Activated CD4-positive, alpha-beta T cell treated with anti-CD3 and anti-CD28 coated beads, Interleukin-2, Interleukin-4, amounts not matched to agents 100 ng/mL and 50 ng/mL, durations not matched to agents 16 hours and 8 hours (primary cell): ENCODE results near the gene UTF1.

Experiments
- DNase-seq: peaks from one replicate; pipeline ENCODE4 v3.0.0-alpha.2; 2020; ENCODE audit warnings: low spot score

UTF1 gene

DNA sequence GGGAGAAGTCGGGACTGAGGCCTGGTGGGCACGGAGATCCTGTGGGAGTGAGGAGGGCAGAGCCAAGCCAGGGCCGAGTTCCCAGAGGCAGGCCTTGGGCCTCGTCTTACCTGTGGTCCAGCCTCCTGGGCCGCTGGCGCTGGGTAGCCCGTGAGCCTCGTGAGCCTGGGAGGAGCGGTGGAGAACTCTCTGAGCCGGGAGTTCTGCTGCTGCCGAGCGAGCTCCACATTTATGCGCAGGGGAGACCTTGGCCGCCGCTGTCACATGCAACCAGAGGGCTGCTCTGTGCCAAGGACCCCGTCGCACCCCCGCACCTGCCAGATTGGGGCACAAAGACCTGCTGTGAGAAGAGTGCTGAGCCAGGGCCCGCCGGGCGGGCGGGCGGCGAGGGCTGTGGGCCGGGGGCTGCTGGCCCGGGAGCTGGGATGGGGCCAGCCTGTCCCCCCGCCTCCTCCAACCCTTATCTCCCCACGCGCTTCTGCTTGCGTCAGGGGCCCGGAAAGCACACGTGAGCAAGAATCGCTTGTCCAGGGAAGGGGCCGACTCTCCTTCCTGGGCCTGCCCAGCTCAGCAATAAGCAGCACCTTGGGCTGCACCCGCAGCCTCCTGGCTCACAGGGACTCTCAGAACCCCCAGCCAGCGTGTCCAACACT, 17.8 kb downstream of the UTF1 start:
- DNase-seq: no peak

DNA sequence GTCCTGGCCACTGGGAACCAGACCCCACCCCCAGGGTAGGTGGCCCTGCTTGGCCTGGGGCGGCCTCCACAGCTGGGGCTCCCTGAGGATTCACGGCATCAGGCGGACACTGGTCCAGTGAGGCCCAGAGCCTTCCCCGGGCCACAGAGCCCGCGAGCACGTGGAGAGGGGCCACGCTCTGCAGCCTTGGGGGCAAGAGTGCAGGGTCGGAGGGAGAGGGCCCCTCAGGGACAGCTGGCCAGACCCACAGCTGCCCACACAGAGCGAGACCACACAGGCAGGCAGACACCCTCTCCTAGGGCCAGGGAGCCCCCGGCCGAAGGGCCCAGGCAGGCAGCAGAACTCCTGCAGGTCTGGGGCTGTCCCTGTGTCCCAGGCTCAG, 18.3 kb downstream of the UTF1 start:
- no peak for DNase-seq

DNA sequence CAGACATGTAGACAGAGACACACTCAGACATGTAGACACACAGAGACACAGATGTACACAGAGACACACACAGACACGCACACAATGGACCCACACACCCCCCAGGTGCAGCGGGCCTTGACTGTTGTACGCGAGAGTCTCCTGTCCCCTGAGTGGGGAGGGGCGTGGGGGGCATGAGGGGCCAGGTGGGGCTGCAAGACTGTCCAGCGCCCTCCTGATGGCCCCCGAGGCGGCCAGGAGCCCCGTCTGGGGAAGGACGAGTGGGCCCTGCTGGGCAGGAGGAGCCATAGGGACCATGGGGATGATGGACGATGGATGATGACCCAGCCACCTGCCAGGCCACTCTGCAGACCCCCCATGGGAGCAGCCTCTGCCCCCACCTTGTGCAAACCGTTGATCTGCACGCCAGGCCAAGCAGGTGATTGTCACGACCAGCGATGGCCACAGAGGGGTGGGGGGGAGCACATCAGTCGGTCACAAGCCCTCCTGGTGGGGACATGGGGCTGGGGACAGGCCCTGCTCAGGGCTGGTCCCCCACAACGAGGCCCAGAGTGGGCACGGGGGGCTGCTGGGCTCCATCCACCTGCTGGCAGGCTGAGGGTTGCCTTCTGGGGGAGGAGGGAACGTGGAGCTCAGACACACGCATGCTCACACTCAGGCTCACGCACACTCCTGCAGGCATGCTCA, 19.2 kb downstream of the UTF1 start:
- DNase-seq: no peak

DNA sequence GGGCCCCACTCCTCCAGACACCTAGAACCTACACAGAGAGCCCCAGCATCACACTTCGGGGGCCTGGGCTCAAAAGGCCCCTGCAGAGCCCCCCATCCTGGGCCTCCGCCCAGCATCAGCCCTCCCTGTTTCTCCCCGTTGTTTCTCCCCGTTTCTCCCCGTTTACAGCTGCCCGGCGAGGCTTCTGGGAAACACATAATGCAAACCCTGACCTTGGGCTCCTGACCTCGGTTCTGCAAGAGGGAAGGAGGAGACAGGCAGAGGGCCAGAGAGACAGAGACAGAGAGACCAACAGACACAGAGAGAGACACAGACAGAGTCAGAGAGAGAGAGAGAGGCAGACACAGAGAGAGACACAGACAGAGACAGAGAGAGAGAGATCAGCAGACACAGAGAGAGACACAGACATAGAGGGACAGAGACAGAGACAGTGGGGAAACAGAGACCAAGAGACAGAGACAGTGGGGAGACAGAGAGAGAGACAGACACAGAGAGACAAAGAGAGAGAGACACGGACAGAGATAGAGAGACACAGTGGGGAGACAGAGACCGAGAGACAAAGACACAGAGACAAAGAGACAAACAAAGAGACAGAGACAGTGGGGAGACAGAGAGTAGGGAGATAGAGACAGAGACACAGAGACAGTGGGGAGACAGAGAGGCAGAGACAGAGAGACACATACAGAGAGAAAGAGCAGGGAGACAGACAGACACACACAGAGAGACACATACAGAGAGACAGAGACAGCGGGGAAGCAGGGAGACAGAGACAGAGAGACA, 20.1 kb downstream of the UTF1 start:
- no peak for DNase-seq

DNA sequence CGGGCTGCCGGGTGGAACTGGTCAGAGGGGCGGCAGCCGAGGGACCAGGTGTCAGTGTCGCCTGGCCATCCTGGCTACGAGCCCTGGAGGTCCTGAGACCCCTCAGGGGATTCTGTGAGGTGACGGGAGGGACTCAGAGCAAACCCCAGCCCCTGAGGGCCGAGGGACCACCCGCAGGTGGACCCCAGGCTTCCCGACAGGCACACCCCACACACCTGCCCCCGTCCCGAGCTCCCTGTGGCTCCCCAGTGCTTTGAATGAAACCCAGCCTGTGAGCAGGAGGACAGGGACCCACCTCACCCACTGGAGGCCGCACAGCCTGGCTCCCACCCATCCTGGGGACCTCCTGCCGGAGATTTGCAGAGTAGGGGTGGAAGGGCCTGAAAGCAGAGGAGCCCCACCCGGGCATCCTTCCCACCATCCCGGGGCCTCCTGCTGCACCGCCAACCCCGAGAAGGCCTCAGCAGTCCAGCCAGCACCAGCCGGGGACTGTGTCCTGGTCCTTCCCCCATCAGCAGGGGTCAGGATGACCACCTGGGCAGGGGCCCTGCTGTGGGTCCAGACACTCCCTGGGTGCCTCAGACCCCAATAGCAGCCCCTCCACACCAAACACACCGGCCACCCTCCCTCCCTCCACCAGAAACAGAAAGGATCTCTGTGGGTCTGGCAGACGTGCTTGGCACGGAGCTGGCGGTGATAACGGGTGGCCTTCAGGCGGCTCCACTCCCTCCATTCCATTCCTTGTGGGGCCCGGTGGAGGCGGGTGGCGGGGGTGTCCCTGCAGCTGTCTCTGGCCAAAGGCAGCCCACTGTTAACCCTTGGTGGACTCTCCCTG, 21.6 kb downstream of the UTF1 start:
- no peak for DNase-seq

DNA sequence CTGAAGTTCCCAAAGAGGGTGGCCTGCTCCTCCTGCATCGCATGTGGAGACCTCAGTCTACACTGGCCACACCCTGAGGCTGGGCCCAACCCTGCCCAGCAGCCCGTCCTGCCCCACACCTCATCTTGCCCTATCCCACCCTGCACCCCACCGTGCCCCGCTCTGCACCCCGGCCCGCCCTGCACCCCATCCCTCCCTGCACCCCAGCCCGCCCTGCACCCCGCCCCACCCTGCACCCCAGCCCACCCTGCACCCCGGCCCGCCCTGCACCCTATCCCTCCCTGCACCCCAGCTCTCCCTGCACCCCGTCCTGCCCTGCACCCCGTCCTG, 22.2 kb downstream of the UTF1 start:
- DNase-seq: no peak

DNA sequence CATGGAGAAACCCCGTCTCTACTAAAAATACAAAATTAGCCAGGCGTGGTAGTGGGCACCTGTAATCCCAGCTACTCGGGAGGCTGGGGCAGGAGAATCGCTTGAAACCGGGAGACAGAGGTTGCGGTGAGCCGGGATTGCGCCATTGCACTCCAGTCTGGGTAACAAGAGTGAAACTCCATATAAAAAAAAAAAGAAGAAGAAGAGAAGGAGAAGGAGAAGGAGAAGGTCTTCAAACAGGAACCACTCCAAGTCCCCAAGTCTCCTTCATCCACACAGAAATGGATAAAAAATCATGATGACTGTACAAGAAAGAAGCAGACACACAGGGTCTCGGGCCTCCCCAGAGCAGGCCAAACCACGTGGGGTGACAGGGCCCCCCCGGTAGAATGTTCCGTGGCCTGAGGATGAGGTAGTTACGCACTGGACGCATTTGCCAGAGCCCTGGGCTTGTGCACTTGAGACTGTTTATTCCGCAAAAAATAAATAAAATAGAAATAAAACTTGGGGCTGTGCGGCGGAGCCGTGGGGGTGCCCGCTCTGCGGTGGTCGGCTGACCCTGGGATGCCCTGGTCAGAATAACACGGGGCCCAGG, 23.4 kb downstream of the UTF1 start:
- no peak for DNase-seq

DNA sequence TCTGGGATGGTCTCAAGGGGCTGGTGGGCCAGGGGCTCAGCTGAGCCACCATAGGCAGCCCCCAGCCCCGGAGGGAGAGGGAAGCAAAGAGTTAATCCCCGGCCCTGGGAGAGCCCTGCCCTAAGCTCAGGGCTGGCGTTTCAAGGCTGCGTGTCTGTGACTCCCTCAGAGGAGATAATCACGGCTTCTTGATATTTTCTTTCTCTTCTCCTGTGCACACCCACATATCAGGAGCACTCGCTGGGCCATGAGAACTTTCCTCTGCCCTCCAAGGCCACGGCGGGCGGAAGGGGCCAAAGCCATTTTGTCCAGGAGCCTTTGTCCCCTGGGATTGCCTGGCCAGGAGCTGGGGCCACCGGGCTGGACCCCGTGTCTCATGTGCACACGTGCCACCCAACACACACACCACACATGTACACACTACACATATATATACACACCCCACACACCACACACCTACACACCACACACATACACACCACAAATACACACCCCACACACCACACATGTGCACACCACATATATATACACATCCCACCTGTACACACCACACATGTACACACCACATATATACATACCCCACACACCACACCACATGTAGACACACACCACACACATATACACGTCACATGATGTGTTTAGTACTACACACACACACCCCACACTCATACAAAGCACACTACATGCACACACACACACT, 24.6 kb downstream of the UTF1 start:
- DNase-seq: no peak

DNA sequence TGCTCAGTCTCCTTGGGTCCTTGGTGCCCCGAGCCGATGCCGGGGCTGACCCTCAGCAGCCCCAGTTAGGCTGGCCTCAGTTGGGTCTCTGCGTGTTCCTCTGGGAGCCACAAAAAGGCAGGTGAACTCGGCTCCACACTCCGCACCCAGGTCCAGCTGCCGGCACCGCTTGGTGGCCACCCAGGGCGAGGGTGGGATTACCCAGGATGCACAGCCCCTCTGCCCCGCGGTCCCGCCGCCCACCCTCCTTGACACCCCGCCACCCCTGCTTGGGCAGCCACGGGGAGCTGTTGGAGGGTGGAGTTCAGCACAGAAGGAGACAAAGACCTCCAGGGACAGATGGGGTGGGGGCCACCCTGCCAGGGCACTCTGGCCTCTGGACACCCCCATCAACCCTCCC, 25.3 kb downstream of the UTF1 start:
- DNase-seq: no peak

DNA sequence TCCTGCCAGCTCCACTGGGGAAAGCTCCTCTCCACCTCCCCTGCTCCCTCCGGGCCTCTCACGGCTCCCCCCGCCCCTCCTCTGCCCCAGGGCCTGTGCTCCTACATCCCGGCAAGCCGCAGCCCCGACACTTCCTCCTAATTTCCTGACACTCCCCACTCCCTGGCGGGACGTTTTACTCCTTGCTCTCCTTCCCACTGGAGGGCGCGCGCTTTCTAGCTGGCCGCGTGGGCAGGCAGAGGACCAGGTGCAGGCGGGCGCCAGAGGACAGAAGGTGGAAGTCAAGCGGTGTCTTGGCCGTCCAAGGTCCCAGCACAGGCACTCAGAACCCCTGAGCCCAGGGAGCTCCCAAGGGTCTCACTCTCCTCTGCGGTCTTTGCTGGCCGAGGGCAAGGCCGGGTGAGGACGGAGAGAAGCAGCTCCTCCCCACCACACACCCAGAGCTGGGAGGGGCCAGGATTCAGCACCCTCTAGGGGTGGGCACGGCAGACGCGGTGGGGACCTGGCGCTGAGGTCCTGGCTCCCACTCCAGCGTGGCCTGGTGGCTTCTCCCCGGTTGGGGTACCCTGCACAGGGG, 27.6 kb downstream of the UTF1 start:
- no peak for DNase-seq

DNA sequence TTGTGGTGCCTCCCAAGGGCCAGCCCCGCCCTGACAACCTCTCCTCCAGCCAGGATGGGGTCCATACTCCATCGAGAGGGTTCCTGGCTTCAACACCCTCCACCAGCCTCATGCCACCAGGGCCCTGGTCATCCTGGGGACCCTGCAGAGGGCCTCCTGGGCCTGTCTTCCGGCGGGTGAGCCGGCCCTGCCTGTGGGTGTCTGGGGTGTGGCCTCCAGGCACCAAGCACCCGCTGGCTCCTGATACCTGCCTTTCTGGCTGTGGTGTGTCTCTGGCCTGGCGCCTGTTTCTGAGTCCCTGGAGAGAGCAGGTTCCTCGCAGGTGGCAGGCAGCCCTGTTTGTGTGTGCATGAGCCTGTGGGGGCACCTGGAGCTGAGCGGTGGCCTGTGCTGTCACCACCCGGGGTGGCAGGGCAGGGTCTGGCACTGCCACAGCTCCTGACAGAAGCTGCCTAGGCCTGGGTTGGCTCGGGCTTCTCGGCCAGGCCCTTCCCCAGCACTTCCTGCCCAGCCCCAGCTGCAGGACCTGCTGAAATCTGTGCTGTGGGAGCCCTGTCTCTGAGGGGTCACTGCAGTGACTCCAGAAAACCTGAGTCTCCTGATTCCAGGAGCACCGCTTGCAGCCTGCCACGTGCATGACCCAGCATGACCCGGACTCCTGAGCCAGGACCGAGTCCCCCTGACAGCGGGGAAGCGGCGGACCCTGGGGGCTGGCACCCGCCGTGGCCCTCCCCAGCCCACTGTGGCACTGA, 28.2 kb downstream of the UTF1 start:
- DNase-seq: peak; percentile 49

DNA sequence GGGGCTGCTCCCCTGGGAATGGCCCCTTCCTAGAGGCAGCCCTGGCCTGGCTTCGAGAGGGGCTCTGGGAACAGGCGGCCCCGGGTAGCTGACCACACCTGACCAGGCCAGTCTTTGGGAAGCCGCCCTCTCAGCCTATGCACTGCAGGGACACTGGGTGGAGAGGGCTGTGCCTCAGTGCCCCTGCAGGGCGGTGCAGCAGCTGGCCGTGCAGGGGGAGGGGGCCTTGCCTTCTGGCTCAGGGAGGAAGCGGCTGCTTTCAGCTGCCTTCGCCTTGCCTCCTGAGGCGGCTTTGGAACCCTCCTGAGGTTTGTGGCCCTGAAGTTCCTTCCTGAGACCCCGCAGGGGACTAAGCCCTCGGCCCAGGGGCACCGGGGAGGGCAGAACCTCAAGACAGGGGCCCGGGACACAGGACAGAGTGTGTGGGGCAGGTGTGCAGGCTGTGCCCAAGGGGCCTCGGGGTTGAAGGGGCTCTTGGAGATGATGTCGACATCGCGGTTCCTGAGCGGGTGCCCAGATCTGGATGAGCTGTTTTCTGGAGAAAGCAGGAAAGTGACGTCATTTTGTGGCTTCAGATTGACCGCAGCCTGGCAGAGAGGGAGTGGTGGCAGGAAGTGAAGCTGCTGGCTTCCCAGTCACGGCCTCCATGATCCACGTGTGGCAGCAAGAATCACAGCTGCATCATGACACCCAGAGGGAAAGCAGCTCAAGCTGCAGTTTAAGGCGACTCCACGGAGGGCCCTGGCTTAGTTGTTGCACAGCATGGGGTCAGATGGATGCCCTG, 29.0 kb downstream of the UTF1 start:
- peak; percentile 96 for DNase-seq

DNA sequence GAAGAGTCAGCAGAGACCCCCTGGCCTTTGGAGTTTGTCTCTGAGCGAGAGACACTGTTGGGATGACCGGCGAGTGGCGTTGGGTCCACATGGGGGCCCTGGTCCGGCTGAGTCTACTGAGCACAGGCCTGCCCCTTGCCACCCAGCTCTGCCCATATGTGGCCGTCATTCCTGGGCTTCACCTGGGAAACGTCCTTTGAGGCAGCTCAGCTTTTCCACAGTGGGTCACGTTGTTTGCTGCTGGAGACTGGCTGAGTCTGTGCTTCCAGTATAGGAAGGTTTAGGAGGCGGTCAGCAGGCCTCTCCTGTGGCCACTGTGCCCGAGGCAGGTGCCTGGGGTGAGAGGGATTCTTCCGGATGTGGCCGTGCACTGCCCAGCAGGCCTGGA, 29.6 kb downstream of the UTF1 start:
- no peak for DNase-seq

DNA sequence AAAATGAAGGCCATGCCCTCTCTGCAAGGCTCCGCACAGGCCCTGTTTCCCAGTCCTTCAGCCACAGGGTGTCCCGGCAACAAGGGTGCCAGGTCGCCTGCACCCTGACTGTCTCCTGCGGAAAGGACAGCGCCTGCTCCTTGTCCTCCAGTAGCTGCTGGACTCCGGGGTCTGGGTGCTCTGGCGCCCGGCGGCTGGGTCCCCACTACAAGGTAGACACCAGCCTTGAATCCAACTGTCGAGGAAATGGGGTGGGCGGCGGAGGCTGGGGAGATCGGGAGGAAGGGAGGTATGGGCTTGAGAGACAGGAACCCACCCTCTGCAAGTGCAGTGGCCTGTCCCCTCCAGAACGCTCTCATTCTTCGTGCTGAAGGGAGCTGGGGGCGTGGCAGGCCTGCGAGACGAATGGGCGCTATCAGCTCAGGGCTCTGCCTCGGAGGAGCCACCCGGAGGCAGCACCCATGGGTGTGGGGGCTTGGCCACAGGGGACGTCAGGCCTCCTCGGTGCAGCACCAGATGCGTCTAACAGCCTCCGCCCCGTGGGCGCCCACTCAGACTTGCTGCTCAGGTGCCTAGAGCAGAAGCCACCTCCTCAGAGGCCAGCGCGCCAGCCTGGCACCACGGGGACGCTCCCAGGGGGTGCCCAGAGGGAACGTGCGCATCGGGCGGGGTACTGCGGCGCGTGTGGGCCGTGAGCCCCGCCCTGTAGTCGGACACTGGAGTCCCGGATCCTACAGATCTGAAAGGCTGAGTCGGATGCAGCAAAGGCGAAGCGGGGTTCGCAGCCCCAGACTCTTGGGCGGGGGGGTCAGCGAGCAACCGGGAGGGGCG, 31.1 kb downstream of the UTF1 start:
- peak; percentile 50 for DNase-seq

DNA sequence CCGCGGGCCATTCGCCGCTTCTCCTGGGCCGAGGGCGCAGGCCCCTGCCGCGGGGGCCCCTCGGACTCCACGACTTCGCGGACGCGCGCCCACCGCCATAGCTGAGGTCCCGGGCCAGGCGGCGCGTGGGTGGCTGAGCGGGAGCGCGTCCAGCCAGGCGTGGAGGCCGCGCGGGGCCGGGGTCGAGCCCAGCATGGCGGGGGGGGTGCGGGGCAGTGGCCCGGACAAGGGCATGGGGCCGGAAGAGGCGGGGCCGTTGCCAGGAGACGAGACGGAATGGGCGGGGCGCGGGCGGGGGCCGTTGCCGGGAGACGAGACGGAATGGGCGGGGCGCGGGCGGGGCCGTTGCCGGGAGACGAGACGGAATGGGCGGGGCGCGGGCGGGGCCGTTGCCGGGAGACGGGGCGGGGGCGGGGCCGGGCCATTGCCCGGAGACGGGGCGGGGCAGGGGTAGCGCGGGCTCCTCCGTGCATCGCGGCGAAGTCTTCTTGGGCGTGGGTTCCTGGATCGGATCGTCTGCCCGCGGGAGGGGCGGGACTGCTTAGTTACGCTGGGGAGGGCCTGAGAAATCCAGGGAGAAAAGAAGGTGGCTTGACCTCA, 31.8 kb downstream of the UTF1 start:
- DNase-seq: peak; percentile 84

DNA sequence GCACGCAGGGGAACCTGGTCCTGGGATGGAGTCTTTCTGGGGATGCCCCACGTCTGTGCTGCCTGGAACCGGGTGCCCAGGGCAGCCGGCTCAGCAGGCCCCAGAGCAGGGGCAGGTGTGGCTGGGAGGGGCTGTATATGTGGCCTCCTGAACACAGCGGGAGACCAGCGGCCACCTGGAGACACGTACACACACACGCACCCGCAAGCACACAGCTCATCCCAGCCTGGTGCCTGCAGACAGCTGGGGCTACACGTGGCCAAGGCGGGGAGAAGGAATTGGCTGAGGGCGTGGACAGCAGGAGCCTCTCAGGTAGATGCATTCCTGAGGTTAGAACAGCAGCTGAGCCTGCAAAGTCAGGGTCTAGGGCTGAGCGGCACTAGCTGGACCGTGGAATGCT, 32.7 kb downstream of the UTF1 start:
- DNase-seq: no peak

DNA sequence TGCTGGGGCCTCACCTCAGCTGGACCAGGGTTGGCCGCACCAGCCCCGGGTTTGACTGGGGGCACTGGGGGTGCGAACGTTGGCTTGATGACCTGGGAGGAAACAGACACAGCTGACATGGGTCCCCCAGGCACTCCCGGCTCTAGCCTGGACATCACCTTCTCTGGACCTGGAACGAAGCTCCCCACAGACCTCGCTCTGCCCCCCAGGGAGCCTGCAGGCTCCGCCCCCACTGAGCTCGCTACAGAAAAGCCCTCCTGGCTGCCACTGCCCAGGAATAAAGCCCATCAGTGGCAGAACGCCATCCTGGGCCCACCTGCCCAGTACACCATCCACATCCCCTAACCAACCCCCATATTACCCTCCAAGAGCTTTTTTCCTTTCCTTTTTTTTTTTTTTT, 33.7 kb downstream of the UTF1 start:
- DNase-seq: no peak

DNA sequence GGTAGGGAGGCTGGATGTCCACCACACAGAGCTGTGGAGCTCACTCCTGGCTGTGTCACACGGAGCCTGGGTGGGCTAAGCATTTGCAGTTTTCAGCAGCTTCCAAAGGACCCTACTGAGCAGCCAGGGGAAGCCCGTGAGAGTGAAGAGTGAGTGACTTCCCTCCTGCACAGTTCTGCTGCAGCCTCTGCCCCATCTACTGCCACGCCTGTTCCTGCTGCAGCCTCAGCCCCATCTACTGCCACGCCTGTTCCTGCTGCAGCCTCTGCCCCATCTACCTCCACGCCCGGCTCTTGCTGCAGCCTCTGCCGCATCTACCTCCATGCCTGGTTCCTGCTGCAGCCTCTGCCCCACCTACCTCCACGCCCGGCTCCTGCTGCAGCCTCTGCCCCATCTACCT, 34.4 kb downstream of the UTF1 start:
- no peak for DNase-seq
